HG03066 (cell line): ENCODE data around the gene FOXR2.

ENCODE experiments used
- ATAC-seq: cut with Tn5 transposase; IDR thresholded peaks from one replicate; pipeline ENCODE4 v1.9.1; 2021; ENCODE audit warnings: low read depth; ENCODE audit not compliant: unreplicated experiment

FOXR2 gene

GRCh38 chrX:55623100-55623499 lies at the start of gene FOXR2:
Gene FOXR2, plus strand, starts transcription at chrX:55623400. Its CDS starts 312 bp downstream, at chrX:55623712.
- no peak for ATAC-seq

DNA sequence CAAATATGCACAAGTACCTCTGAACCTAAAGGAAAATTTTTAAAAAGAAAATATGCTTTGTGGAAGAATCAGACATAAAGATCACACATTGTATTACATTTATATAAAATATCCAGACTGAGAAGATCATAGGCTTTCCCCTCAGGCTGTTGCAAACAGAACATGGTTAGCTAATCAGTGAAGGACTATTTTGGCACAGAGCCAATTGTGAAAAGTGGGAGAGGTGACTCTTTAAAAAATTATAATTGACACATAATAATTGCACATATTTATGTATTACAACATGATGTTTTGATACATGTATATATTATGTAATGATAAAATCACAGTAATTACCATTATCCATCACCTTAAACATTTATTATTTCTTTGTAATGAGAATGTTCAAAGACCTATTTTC lies 44.1 kb upstream of the FOXR2 start:
- no peak for ATAC-seq

DNA sequence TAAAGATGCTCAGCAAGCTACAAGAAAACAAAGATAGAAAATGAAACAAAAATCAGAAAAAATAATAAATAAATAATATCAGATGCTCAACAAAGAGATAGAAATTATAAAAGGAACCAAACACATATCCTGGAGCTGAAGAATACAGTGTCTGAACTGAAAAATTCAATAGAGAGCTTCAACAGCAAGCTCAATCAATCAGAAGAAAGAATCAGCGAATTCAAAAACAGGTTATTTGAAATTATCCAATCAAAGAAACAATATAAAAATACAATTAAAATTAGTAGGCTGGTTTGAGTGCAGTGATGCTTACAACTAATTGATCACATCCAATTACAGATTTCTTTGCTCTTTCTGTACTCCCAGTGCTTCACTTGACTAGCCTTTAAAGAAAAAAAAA lies 40.8 kb upstream of the FOXR2 start:
- no peak for ATAC-seq

GRCh38 chrX:55593296-55593695 lies 29.9 kb upstream of the FOXR2 start:
- ATAC-seq = no peak

- ATAC-seq = no peak
These were observed 29.4 kb upstream of the FOXR2 start for GRCh38 chrX:55593756-55594257.

GRCh38 chrX:55598333-55598732 lies 24.9 kb upstream of the FOXR2 start:
- ATAC-seq = no peak

DNA sequence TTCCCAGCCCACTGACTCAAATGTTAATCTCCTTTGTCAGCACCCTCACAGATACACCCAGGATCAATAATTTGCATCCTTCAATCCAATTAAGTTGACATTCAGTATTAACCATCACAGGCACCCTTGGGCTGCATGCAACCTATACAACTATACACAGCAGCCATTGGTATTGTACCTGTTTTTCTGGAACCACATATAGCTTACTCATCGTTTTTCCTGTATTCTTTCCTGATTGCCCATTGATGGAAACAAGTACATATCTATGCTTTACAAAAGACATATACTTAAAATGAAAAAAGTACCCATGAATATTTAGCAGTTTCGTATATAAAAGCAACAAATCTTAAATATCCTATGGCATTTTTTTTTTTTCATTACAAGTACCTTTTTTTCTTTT lies 3.7 kb upstream of the FOXR2 start:
- ATAC-seq = no peak

DNA sequence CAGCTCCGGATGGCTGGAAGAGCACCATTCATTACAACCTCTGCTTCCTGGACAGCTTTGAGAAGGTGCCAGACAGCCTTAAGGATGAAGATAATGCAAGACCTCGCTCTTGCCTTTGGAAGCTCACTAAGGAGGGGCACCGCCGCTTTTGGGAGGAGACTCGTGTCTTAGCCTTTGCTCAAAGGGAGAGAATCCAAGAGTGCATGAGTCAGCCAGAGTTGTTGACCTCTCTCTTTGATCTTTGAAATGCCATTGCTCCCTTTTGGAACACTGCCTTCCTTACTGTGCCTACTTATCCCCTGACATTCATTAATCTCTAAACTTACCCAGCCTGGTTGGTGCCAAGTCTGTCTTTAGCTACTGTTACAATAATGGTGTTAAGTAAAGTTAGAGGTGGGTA lies 1.2 kb downstream of the FOXR2 start:
- ATAC-seq = no peak

GRCh38 chrX:55636109-55636508 lies 12.9 kb downstream of the FOXR2 start:
- no peak for ATAC-seq

DNA sequence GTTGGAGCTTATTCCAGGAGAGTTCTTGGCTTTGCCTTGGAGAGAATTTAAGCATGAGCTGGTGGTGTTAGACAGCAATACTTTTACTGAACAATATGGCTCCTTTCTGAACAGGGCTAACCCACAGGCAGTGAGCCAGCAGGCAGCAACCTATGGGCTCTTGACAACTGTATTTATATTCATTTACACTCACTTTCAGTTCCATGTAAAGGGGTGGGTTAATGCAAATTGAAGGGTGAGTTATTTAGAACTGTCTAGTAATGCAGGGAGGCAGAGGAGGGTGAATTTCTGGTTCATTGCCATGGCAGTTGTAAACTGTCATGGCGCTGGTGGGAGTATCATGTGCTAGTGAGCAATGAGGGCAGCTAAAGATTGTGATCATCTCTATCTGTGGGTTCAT lies 15.7 kb downstream of the FOXR2 start:
- ATAC-seq = no peak

DNA sequence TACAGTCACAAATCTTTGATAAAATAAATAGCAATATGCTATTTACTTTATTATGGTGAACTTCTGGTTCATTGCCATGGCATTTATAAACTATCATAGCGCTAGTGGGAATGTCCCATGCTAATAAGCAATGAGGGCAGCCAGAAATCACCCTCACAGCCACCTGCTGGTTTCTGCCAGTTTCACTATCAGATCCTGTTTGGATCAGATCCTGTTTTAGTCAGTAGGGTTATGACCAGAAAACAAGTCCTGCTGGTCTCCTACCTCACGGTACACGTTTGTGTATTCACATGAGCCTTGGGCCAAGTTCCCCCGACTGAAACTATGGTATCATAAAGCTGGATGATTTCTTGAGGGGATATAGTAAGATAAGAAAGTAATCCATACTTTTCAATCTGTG lies 17.7 kb downstream of the FOXR2 start:
- ATAC-seq = peak; percentile 69

DNA sequence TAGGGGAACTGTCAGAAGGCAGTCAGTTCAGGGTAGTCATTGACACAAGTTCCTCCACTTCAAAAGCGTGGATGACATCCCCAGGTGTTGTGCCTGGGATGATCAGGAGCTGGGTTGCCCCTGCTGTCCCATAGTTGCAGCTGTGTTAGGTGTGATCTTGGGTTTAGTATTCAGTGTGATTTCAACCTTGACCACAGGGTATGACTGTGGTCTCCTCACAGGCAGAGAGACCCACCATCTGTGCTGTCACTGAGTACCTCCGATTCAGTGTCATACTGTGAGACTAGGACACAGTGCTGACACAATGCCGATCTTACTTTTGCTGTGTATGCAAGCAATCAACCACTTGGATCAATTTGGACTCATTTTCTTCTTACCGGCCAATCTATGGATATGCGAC lies 25.2 kb downstream of the FOXR2 start:
- ATAC-seq = no peak

DNA sequence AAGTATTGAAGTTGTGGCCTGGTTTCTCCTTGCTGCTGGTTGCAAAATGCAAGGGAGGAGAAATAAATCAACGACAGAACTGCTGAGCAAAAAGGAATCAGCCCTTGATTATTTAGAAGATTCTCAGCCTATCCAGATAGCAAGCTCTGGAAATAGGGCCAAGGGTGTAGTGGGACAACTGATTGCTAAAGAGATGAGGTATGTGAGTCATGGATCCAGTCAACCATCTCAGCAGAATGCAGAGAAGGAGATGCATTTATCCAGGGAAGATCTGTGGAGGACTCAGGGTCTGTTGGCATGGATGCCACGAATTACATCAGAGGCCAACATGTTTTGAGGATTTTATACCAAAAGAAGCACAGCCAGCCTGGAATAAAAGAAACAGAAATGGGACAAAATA lies 36.7 kb downstream of the FOXR2 start:
- no peak for ATAC-seq

GRCh38 chrX:55663584-55663983 lies 40.4 kb downstream of the FOXR2 start:
- no peak for ATAC-seq

DNA sequence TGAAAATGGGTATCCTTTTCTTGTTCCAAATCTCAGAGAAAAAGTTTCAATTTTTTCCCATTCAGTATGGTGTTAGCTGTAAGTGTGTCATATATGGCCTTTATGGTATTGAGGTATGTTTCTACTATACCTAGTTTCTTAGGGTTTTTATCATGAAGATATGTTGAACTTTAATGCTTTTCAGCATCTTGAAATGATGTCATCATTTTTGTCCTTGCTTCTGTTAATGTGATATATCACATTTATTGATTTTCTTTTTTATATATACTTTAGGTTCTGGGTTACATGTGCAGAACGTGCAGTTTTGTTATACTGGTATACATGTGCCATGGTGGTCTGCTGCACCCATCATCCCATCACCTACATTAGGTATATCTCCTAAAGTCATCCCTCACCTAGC lies 44.9 kb downstream of the FOXR2 start:
- no peak for ATAC-seq
